ENCODE data around the gene PNPLA7.
"Not testable (repeated sequence)": the region's sequence is repeated elsewhere in the genome, so short reads cannot be mapped to it uniquely, and the experiment has no call there.

Gene PNPLA7

GRCh38 chr9:137411260-137411644, 138.9 kb downstream of the PNPLA7 start:
- no peak for DNase-seq

GRCh38 chr9:137410891-137411249, 139.3 kb downstream of the PNPLA7 start:
- no peak for DNase-seq

- DNase-seq = not testable (repeated sequence)
Measured at GRCh38 chr9:137410236-137410890, 139.8 kb downstream of the PNPLA7 start.
